Activated T-helper 1 cell treated with anti-CD3 and anti-CD28 coated beads, Interleukin-2, amount 50 U/mL, for 16 hours (primary cell): Measurements from ENCODE around the gene MUC5B.
"Not testable (repeated sequence)": the region's sequence is repeated elsewhere in the genome, so short reads cannot be mapped to it uniquely, and the experiment has no call there.

Experiments
- DNase-seq, 2 donors: peaks; one replicate each; pipeline ENCODE4 v3.0.0-alpha.2; 2020; ENCODE audit warnings: low read depth in 1 of 2, low spot score in 1 of 2

The MUC5B gene

DNA sequence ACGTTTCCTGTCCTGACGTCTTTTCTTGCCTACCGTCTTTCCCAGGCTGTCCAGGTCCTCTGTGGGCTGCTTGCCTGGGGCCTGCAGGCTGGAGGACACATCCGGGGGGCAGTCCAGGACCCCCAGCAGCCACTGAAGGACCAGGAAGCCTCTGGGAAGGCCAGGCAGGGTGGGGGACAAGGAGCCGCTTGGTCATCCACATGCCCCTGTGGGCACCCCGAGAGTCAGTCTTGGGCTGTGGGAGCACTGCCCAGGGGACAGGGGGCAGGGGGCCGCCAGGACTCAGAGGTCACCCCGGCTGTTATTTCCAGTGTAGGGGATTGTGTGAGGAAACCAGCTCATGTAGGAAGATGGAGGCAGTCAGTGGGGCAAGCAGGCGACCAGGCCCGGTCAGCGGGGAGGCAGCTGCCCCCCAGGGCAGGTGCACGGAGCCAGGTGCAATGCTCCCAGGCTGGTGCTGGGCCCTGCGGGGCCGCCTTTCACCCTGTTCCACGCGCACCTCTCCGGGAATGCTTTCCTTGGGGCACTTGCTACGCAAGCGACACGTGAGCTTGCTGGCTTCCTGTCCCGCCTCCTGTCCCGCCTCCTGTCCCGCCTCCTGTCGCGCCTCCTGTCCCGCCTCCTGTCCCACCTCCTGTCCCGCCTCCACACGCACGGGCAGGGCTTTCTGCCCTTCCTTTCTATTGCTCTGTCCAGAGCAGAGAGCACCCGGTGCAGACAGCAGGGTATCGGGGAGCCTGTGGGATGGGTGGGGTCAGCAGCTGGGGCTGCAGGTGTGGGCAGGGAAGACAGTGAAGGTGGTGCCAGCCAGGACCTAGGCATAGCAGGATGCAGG is 39.5 kb downstream of the MUC5B start:
- DNase-seq, result peak; percentile 72 to 81

DNA sequence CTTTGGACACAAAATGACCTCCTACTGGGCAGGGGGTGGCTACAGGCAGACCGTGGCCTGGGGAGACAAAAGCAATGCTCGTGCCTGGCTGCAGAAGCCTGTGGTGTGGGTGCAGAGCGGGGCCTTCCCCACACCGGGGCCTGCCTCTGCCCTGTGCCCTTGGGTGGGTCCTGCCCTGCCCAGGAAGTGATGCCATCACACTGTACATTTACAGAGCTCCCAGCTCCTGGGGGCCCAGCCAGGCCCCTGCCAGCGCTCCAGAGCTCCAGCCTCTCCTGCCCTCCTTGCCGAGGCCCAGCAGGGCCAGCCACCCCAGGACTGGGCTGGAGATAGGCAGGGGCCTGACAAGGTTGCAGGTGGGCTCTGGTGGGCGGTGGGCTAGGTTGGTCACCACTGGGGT is 40.1 kb downstream of the MUC5B start:
- no peak for DNase-seq

DNA sequence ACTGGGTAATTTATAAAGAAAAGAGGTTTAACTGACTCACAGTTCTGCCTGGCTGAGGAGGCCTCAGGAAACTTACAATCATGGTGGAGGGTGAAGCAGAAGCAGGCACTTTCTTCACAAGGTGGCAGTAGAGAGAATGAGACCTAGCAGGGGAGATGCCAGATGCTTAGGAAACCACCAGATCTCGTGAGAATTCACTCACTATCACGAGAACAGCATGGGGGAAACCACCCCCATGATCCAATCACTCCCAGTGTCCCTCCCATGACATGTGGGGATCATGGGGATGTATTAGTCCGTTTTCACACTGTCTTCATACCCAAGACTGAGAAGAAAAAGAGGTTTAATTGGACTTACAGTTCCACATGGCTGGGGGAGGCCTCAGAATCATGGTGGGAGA is 41.6 kb downstream of the MUC5B start:
- DNase-seq, result peak in 1 of 2 donors; percentile 11

DNA sequence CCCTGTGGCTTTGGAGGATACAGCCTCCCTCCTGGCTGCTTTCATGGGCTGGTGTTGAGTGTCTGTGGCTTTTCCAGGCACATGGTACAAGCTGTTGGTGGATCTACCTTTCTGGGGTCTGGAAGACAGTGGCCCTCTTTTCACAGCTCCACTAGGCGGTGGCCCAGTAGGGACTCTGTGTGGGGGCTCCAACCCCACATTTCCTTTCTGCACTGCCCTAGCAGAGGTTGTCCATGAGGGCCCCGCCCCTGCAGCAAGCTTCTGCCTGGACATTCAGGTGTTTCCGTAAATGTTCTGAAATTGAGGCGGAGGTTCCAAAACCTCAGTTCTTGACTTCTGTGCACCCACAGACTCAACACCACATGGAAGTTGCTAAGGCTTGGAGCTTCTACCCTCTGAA is 42.6 kb downstream of the MUC5B start:
- not testable (repeated sequence) for DNase-seq

DNA sequence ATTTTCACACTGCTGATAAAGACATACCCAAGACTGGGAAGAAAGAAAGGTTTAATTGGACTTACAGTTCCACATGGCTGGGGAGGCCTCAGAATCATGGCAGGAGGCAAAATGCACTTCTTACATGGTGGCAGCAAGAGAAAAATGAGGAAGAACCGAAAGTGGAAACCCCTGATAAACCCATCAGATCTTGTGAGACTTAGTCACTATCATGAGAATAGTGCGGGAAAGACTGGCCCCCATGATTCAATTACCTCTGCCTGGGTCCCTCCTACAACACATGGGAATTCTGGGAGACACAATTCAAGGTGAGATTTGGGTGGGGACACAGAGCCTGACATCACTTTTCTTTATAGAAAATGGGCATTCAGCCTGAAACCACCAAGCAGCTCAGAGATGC is 44.1 kb downstream of the MUC5B start:
- not testable (repeated sequence) for DNase-seq

DNA sequence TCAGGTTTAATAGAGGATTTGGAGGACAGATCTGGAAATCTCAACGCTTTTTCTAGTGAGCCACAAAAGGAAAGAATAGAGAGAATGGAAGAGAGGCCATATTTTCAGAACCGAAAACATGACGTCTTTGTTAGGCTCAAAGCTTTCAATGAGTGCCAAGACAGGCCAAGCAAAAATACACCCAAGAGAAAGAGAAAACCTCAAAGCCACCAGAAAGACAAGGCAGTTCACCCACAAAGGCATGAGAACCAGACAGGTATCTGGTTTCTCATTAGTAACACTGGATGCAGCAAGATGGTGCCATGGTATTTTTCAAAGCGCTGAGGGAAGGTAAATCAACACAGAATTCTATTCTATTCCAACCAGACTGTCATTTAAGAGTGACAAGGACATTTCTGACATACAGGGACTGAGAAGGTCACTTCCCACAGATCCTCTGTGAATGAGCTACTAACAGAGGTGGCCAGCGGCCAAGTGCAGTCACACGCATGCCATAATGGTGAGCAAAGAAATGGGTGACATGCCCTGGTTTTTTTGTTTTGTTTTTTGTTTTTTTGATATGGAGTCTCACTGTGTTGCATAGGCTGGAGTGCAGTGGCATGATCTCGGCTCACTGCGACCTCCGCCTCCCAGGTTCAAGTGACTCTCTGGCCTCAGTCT is 44.7 kb downstream of the MUC5B start:
- no peak for DNase-seq

DNA sequence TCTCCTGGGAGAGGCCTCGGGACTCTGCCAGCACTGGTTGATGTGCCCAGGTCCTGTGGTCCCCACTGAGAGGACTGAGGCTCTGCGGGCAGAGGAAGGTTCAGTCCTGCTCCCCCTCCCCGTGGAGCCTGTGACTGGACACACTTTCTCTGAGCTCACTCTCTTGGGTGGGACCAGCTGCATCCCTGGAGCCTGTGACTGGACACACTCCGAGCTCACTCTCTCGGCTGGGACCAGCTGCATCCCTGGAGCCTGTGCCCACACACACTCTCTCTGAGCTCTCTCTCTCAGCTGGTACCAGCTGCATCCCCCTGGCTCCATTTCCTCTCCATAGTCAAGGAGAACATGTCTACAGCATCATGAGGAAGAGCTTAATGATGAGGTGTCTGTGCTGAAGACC is 47.1 kb downstream of the MUC5B start:
- DNase-seq, result no peak

DNA sequence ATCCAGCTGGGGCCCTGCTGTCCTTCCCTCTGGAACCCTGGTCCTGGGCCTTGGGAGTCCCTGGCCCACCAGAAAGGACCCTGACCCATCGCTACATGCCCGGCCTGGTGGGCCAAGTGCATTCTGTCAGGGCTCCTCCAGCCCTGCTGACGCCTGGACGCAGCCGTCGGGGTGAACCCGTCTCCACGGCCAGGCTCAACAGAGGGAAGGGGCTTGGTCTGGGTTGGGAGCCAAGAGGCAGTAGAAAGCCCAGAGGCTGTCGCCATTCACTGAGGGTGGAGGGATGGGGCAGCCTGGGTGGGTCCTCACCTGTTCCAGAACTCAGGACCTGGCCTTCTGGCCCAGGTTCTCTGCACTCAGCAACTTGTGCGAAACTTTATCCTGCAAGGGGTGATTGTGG is 47.6 kb downstream of the MUC5B start:
- no peak for DNase-seq

DNA sequence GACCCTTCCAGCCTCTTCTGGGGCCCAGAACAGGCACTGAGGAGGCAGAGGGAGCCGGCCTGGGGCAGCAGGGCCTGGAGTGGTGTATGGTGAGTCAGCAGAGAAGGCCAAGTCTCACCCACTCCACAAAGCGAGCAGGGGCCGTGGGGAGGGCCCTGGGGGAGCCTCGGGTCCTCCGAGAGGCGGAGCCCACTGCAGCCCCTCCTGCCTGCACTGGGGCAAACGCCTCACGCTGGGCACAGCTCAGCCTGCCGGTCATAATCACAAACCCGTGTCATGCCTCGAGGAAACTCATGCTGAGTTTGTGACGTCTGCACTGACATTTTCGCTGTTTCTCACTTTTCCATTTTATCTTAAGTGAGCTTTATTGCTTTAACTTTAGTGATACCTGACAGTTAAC is 48.1 kb downstream of the MUC5B start:
- no peak for DNase-seq

DNA sequence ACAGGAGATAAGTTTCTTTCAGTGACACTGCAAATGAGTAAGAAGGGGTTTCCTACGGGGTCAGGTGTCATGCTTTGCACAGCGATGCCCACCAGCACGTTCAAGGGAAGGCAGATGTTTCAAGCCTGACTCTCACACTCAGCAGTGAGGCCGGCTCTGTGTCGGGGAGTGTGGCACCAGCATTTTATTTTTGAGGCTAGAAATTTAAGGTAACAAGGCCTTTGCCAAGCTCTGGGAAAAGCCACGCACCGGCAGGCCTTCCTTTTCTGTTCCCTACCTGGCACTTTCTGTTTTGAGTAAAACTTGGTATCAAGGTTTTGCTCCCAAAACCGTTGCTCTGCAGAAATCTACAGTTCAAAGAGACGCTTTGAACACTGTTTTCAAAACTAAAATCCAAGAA is 48.5 kb downstream of the MUC5B start:
- DNase-seq, result no peak

DNA sequence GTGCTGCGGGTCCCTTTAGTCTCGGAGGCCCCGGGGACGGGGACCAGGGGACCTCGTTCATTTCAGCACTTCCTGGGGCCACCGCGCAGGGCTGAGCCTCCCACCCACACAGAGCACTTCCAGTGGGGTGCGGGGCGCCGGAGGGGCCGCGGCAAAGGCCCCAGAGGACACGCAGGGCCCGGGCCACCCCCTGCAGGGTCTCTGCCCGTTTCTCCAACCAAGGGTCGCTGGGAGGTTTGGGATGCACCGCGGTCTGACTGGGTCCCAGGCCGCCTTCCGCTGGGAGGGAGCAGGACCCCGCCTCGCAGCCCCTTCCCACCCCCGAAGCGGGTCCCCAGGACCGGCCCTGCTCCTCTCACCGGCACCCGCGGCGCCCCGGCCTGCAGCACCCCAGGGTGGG is 49.1 kb downstream of the MUC5B start:
- no peak for DNase-seq

DNA sequence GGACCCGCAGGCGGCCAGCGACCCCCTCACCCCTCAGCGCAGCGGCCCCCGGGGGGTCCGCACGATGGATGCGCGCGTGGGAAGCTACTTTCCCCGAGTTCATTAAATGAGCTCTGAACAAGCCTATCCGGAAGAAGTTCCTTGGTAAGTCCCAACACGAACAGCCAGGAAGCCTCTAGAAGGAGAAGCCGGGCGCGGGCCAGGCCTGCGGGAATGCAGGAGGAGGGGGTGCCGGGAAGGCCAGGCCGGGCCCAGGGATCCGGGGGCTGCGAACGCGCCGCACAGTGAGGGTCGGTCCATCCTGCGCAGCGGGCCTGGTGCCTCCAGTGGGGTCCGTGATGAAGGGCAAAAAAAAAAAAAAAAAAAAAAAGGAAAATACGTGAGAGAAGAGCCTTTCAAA is 49.7 kb downstream of the MUC5B start:
- DNase-seq, result no peak

DNA sequence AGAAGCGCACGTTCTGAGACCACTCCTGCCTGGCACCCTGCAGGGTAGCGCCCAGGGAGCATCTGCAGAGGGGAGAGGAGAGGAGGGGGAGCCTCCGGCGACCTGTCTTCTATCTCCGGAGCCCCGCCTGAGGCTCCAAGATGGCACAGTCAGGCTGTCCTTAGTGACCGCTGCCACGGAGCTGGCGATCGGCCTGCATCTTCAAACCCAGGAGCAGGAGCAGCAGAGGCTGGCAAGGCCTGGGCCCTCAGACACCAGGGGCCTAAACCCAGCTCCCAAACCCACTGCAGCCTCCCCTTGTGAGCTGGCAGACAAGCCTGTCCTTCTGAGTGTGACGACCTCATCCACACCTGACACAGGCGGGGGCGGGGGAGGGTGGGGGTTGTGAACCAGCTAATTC is 51.6 kb downstream of the MUC5B start:
- no peak for DNase-seq

DNA sequence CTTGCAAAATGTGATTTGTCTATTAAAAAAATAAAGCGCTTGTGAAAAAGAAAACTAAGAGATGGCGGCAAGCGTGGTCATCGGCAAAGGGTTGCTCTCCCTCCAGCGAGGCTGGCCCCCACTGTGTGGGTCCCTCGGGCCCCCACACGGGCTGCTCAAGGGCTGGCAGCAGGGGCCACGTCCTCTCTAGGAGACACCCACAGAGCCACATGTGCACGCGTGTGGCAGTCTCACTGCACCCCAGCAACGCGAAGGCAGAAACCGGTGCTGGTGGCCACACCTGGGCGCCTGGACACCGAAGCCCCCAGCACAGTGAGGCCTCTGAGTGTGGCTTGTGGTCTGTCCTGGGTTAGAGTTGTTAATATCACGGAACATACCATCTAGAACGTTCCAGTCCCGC is 52.2 kb downstream of the MUC5B start:
- no peak for DNase-seq

DNA sequence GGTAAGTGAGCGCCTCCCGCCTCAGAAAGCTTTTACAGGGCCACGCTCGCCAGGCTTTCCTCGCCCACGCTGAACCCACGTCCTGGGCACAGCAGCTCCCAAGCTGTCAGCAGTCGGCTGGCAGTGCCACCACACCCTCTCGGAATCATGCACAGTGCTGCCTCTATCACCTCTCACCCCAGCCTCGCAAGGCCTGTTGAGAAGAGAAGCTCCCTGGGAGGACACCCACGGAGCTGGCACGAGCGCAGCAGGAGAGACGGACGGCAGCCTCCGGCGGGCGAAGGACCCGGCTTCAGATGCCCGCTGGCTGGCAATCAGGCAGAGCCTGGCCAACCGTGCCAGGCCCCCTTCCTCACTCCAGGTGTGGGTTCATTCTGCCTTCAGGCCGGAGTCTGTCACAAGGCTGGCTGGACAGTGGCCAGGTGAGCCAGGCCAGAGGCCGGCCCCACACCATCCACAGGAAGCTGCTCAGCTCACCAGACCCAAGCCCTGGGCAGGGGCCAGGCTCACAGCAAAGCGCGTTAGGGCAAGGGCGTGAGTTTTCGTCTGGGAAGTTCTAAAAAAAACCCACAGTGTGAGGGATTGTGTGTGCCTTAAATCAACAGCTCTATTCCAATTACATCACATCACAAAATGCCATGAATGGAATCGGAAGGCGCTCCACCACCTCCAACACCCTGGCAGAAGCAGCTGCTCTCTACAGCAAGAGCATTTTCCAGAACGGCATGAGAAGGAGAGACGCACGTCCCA is 53.4 kb downstream of the MUC5B start:
- no peak for DNase-seq

DNA sequence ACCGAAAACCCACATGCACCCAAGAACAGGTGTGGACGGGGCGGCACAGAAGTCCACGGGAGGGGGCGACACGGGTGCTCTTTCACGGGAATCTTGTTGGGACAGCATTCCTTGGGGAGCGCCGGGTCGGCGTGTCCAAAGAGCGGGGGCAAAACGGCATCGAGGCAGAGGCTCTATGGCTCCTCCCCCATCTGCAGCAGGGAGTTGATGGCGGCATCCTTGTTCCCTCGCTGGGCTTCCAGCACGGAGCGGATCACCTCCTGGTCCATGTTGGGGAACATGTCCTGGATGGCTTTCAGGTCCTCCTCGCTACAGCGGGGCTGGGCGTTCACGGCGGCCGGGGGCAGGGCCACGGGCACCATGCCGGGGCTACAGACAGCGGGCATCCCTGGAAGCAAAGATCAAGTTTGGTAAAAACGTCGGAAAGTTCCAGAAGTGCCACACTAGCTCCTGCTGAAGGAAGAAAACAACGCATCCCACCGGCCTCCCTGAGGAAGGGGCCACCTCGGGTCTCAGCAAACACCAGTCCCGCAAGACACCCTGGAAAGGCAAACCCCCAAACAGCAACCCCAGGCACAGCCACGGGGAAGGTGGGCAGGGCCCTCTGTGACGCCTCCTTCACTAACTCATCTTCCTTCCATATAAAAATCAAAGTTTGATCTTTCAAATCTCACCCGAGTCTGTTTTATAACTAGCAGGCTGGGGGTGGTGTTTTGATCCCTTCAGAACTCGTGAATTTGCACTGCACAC is 54.2 kb downstream of the MUC5B start:
- no peak for DNase-seq

DNA sequence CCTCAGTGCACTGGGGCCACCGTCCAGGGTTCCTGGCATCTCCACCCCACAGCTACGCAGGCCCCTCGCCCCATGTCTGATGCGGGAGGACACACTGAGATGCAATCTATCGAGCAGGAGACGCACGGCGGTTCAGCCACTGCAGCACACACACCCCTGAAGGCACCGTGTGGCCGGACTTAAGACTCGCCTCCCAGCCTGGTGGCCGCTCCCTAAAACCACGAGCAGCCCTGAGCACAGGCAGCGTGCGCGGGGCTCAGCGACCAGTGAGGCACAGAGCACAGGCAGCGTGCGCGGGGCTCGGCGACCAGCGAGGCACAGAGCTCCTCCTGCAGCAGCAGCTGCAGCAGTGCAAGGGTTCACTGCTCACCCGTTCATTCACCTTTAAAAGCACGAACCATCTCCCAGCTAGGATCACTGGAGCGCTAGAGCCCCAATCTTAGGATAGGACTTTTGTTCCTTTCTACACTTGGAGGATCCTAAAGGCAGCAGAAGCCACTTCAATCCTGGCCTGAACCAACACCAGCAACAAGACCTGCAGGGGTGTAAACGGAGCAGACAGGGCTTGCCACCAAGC is 55.2 kb downstream of the MUC5B start:
- no peak for DNase-seq

DNA sequence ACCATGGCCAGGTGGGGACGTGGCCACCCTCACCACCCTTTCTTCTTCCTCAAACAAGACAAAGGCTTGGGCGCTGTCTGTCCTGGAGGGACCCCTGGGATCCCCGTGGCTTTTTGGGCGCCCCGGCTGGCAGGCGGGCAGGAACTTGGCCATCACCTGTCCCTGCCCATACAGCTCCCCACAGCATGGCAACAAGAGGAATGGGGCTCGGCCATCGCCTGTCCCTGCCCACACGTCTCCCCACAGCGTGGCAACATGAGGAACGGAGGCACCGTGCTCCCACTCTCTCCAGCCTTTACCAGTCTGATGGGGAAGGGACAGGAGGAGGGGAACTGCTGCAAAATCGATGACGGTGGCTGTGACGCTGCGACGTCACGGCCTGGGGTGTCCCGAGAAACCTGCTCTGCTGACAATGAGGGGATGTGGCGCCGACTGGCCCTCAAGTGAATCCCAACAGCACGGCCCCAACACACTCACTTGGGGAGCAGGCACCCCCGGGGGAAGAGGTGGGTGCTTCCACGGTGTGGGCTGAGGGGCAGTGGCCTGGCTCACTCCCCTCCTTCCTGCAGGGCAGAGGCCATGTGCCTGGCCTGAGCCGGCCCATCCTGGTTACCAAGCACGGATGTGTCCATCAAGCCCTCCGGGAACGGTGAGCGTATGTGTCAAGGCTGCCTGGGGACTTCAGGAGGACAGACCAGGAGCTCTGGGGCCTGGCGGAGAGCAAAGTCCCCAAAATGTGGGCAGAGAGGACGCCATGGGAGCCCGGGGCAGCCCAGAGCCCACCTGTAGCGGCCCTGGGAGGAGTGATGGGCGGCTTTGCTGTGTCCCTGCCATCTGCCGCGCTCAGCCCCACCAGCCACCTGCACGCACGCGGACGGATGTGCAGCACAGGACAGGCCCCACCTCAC is 56.2 kb downstream of the MUC5B start:
- DNase-seq, result no peak

DNA sequence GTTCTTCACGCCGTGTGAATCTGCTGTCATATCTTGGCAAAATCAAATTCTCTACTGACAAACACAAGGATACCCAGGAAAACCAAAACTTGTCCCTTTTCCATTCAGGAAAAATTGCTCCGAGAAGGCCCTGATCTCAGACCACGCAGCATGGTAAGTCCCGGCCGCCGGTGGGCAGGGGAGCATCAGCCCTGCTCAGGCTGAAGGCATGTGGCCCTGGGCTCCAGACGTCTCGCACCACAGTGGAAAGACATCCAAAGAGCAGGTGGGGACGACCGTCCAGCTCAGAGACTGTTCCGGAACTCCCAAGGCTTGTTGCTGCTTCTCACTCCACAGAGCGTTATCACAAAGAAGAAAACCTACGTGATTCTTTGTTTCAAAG is 56.8 kb downstream of the MUC5B start:
- no peak for DNase-seq
